SK-N-SH treated with all-trans-retinoic acid at 6 μM for 48 hours (cell line): ENCODE results near the gene SLC36A4.
A peak's percentile ranks its signal among the peaks of the same experiment; 100 is the strongest.

ENCODE experiments used
- ATAC-seq: fragments of 200-7000 bp; cut with Tn5 transposase; 3 replicates; pipeline ENCODE4 v1.9.1; 2020; ENCODE audit warnings: mild to moderate bottlenecking, moderate library complexity
- ARNTL ChIP-seq: fragments of 450-650 bp; formaldehyde crosslinking; IDR thresholded peaks from 2 replicates; pipeline ENCODE4 v1.5.0; 2020; ENCODE audit warnings: low read depth, mild to moderate bottlenecking, moderate library complexity, borderline replicate concordance
- BACH2 ChIP-seq: fragments of 250-450 bp; sonication (Bioruptor Pico); IDR thresholded peaks from 2 replicates; pipeline ENCODE4 v1.9.0; 2021; ENCODE audit warnings: mild to moderate bottlenecking, borderline replicate concordance
- CREB5 ChIP-seq: fragments of 250-450 bp; sonication (Bioruptor Pico); IDR thresholded peaks from 2 replicates; pipeline ENCODE4 v1.5.1; 2020; ENCODE audit warnings: low read depth, mild to moderate bottlenecking, moderate library complexity
- CSDC2 ChIP-seq: fragments of 250-450 bp; sonication (Bioruptor Pico); IDR thresholded peaks from 2 replicates; pipeline ENCODE4 v1.5.0; 2020; ENCODE audit warnings: mild to moderate bottlenecking, moderate library complexity
- CSRNP3 ChIP-seq: fragments of 250-450 bp; sonication (Bioruptor Pico); IDR thresholded peaks from 2 replicates; pipeline ENCODE4 v1.5.1; 2021; ENCODE audit warnings: mild to moderate bottlenecking, moderate library complexity
- ESRRG ChIP-seq: fragments of 250-450 bp; sonication (Bioruptor Pico); IDR thresholded peaks from 2 replicates; pipeline ENCODE4 v1.6.1; 2021; ENCODE audit warnings: mild to moderate bottlenecking
- GLIS3 ChIP-seq: fragments of 250-450 bp; sonication (Bioruptor Pico); IDR thresholded peaks from 2 replicates; pipeline ENCODE4 v1.5.0; 2020; ENCODE audit warnings: mild to moderate bottlenecking, moderate library complexity
- ISL1 ChIP-seq: fragments of 250-450 bp; sonication (Bioruptor Pico); IDR thresholded peaks from 2 replicates; pipeline ENCODE4 v2.1.2; 2022; ENCODE audit warnings: mild to moderate bottlenecking, moderate library complexity
- OSR1 ChIP-seq: fragments of 250-450 bp; sonication (Bioruptor Pico); IDR thresholded peaks from 2 replicates; pipeline ENCODE4 v1.8.0; 2022; ENCODE audit warnings: moderate library complexity, mild to moderate bottlenecking, inconsistent platforms
- RARB ChIP-seq: fragments of 250-450 bp; sonication (Bioruptor Pico); IDR thresholded peaks from 2 replicates; pipeline ENCODE4 v1.8.0; 2021; ENCODE audit warnings: mild to moderate bottlenecking, moderate library complexity
- SNAI2 ChIP-seq: fragments of 250-450 bp; sonication (Bioruptor Pico); IDR thresholded peaks from 2 replicates; pipeline ENCODE4 v1.5.0; 2020; ENCODE audit warnings: mild to moderate bottlenecking, moderate library complexity
- TCF4 ChIP-seq: fragments of 250-450 bp; sonication (Bioruptor Pico); IDR thresholded peaks from 2 replicates; pipeline ENCODE4 v1.8.0; 2021; ENCODE audit warnings: mild to moderate bottlenecking, moderate library complexity, borderline replicate concordance
- TOX ChIP-seq: fragments of 250-450 bp; sonication (Bioruptor Pico); IDR thresholded peaks from 2 replicates; pipeline ENCODE4 v1.8.0; 2021; ENCODE audit warnings: mild to moderate bottlenecking, moderate library complexity, borderline replicate concordance
- TSHZ2 ChIP-seq: fragments of 250-450 bp; sonication (Bioruptor Pico); IDR thresholded peaks from 2 replicates; pipeline ENCODE4 v1.5.0; 2020; ENCODE audit warnings: mild to moderate bottlenecking, moderate library complexity
- ZC3H10 ChIP-seq: fragments of 250-450 bp; sonication (Bioruptor Pico); IDR thresholded peaks from 2 replicates; pipeline ENCODE4 v1.5.1; 2021; ENCODE audit warnings: mild to moderate bottlenecking, moderate library complexity
- ZFP3 ChIP-seq: fragments of 250-450 bp; sonication (Bioruptor Pico); IDR thresholded peaks from 2 replicates; pipeline ENCODE4 v1.5.0; 2020; ENCODE audit warnings: mild to moderate bottlenecking, moderate library complexity
- ZFP30 ChIP-seq: fragments of 450-650 bp; formaldehyde crosslinking; IDR thresholded peaks from 2 replicates; pipeline ENCODE4 v1.5.0; 2022; ENCODE audit warnings: mild to moderate bottlenecking, moderate library complexity
- ZNF565 ChIP-seq: fragments of 450-650 bp; formaldehyde crosslinking; conservative IDR thresholded peaks from 2 replicates; pipeline ENCODE4 v1.5.0; 2020; ENCODE audit warnings: low read depth, mild to moderate bottlenecking, moderate library complexity
- ZNF70 ChIP-seq: fragments of 450-650 bp; formaldehyde crosslinking; IDR thresholded peaks from 2 replicates; pipeline ENCODE4 v1.5.0; 2020; ENCODE audit warnings: mild to moderate bottlenecking, moderate library complexity
- ZNF8 ChIP-seq: fragments of 450-650 bp; formaldehyde crosslinking; IDR thresholded peaks from 2 replicates; pipeline ENCODE4 v1.5.0; 2020; ENCODE audit warnings: mild to moderate bottlenecking, moderate library complexity
- TF ChIP-seq, protein P1 (sequence below): fragments of 250-450 bp; sonication (Bioruptor Pico); IDR thresholded peaks from 2 replicates; pipeline ENCODE4 v1.8.0; 2020; ENCODE audit warnings: mild to moderate bottlenecking, moderate library complexity, borderline replicate concordance
- TF ChIP-seq, protein P2 (sequence below): fragments of 250-450 bp; sonication (Bioruptor Pico); IDR thresholded peaks from 2 replicates; pipeline ENCODE4 v1.8.0; 2021; ENCODE audit warnings: low read depth, mild to moderate bottlenecking, moderate library complexity, borderline replicate concordance

Gene SLC36A4

GRCh38 chr11:93143186-93143585, 54.6 kb downstream of the SLC36A4 start:
- no peak; the same call in 2 of the 3 replicates for ATAC-seq
- TF ChIP-seq CSDC2 (CRISPR knock-in tag) (no peak), ISL1 (CRISPR knock-in tag) (no peak), ZNF8 (CRISPR knock-in tag) (no peak)

GRCh38 chr11:93133488-93134109, 64.2 kb downstream of the SLC36A4 start:
- ATAC-seq = peak; percentile 66
- no peak for TF ChIP-seq ARNTL
- no peak for TF ChIP-seq ZFP30 (CRISPR knock-in tag)

- TF ChIP-seq SNAI2 (CRISPR knock-in tag) = no peak
- no peak for TF ChIP-seq ZNF70 (CRISPR knock-in tag)
- no peak for TF ChIP-seq CREB5 (CRISPR knock-in tag)
- TF ChIP-seq OSR1 (CRISPR knock-in tag) = no peak
- TF ChIP-seq, protein P1, sequence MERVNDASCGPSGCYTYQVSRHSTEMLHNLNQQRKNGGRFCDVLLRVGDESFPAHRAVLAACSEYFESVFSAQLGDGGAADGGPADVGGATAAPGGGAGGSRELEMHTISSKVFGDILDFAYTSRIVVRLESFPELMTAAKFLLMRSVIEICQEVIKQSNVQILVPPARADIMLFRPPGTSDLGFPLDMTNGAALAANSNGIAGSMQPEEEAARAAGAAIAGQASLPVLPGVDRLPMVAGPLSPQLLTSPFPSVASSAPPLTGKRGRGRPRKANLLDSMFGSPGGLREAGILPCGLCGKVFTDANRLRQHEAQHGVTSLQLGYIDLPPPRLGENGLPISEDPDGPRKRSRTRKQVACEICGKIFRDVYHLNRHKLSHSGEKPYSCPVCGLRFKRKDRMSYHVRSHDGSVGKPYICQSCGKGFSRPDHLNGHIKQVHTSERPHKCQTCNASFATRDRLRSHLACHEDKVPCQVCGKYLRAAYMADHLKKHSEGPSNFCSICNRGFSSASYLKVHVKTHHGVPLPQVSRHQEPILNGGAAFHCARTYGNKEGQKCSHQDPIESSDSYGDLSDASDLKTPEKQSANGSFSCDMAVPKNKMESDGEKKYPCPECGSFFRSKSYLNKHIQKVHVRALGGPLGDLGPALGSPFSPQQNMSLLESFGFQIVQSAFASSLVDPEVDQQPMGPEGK (CRISPR knock-in tag) = no peak
- no peak for TF ChIP-seq ISL1 (CRISPR knock-in tag)
- no peak for TF ChIP-seq GLIS3
- TF ChIP-seq TSHZ2 (CRISPR knock-in tag) = no peak
- no peak for TF ChIP-seq ARNTL
- no peak for TF ChIP-seq CSDC2 (CRISPR knock-in tag)
- no peak for TF ChIP-seq ZC3H10 (CRISPR knock-in tag)
- TF ChIP-seq ESRRG (CRISPR knock-in tag) = no peak
- ATAC-seq = no peak
These were observed 65.0 kb downstream of the SLC36A4 start for GRCh38 chr11:93132836-93133235.

GRCh38 chr11:93131709-93132108, 66.1 kb downstream of the SLC36A4 start:
- peak; percentile 70 for ATAC-seq
- no peak for TF ChIP-seq TOX (CRISPR knock-in tag)
- TF ChIP-seq ZNF565 (CRISPR knock-in tag) = no peak
- TF ChIP-seq SNAI2 (CRISPR knock-in tag) = no peak
- no peak for TF ChIP-seq CSDC2 (CRISPR knock-in tag)
- TF ChIP-seq CSRNP3 (CRISPR knock-in tag) = no peak
- TF ChIP-seq ARNTL = no peak
- TF ChIP-seq RARB = no peak
- no peak for TF ChIP-seq TCF4
- no peak for TF ChIP-seq GLIS3
- no peak for TF ChIP-seq ZFP3 (CRISPR knock-in tag)
- no peak for TF ChIP-seq TSHZ2 (CRISPR knock-in tag)
- no peak for TF ChIP-seq ISL1 (CRISPR knock-in tag)
- TF ChIP-seq, protein P2, sequence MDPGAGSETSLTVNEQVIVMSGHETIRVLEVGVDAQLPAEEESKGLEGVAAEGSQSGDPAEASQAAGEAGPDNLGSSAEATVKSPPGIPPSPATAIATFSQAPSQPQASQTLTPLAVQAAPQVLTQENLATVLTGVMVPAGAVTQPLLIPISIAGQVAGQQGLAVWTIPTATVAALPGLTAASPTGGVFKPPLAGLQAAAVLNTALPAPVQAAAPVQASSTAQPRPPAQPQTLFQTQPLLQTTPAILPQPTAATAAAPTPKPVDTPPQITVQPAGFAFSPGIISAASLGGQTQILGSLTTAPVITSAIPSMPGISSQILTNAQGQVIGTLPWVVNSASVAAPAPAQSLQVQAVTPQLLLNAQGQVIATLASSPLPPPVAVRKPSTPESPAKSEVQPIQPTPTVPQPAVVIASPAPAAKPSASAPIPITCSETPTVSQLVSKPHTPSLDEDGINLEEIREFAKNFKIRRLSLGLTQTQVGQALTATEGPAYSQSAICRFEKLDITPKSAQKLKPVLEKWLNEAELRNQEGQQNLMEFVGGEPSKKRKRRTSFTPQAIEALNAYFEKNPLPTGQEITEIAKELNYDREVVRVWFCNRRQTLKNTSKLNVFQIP (CRISPR knock-in tag) = no peak
- TF ChIP-seq ZC3H10 (CRISPR knock-in tag) = no peak
- no peak for TF ChIP-seq OSR1 (CRISPR knock-in tag)
- no peak for TF ChIP-seq CREB5 (CRISPR knock-in tag)
- no peak for TF ChIP-seq ESRRG (CRISPR knock-in tag)
- TF ChIP-seq ZFP30 (CRISPR knock-in tag) = no peak
- TF ChIP-seq ZNF70 (CRISPR knock-in tag) = no peak
- no peak for TF ChIP-seq BACH2
